Measurements from ENCODE around the gene KDF1. TPM values are rescaled to one million over a fixed set of nuclear protein-coding genes. Genes with fewer than 3 reads are reported as not detected.

KDF1 gene
- total and polyA plus RNA-seq, 2 experiments from 2014 or later = 13.6 to 21.1 TPM

- H3K4me1 Mint-ChIP-seq = no peaks in the 10 kb centered on the region
- H3K27ac Mint-ChIP-seq = no peak overlapping the region
- ATAC-seq = no peak
These were observed 9.7 kb downstream of the KDF1 start for GRCh38 chr1:26950602-26951001.

More at GRCh38 chr1:26950602-26951001, 9.7 kb downstream of the KDF1 start:
- Histone ChIP-seq H3K4me1 (ENCODE audit: insufficient read depth) (no peaks in the 10 kb centered on the region), H3K27ac (ENCODE audit: low read depth) (no peak overlapping the region), H4K20me1 (replicated peaks; ENCODE audit: insufficient read depth) (peaks cover 5% of the 10 kb centered on the region; the same call in 1 of the 2 replicates), H3K9me2 (ENCODE audit: insufficient read depth) (no peaks in the 10 kb centered on the region), H3K36me3 (ENCODE audit: insufficient read depth) (peaks cover 5% of the 10 kb centered on the region; the same call in 1 of the 2 replicates), H3K27me3 (ENCODE audit: insufficient read depth) (no peaks in the 10 kb centered on the region), H3K79me2 (replicated peaks; ENCODE audit: insufficient read depth) (no peaks in the 10 kb centered on the region), H3K4me3 (no peak overlapping the region), H2AFZ (no peak overlapping the region), H3K4me2 (no peak overlapping the region), H3F3A (replicated peaks; ENCODE audit: low read depth) (peaks cover 17% of the 10 kb centered on the region)
- Mint-ChIP-seq H3K27me3 (ENCODE audit: insufficient read depth, low read depth, poor library complexity) (peaks cover 10% of the 10 kb centered on the region), H3K36me3 (ENCODE audit: low read depth) (peaks cover 44% of the 10 kb centered on the region), H3K9me3 (no peaks in the 10 kb centered on the region), H3K4me3 (no peak overlapping the region)
- no peak for TF ChIP-seq POLR2AphosphoS5 (IDR thresholded peaks at IDR 0.05; ENCODE audit: low read depth)
- no peak for TF ChIP-seq ZNF114 (CRISPR knock-in tag; IDR thresholded peaks at IDR 0.05)
- TF ChIP-seq EZH2phosphoT487 (IDR thresholded peaks at IDR 0.05; ENCODE audit: unreplicated experiment) = no peak
- no peak for TF ChIP-seq REST (IDR thresholded peaks at IDR 0.05; ENCODE audit: unreplicated experiment)
- no peak for TF ChIP-seq STAT1 (IDR thresholded peaks at IDR 0.05; ENCODE audit: unreplicated experiment)
- TF ChIP-seq NANOG (IDR thresholded peaks at IDR 0.05; ENCODE audit: borderline replicate concordance) = no peak
- TF ChIP-seq ETS1 (IDR thresholded peaks at IDR 0.05) = no peak
- no peak for TF ChIP-seq ZNF462 (CRISPR knock-in tag; IDR thresholded peaks at IDR 0.05)
- no peak for TF ChIP-seq CREB1 (CRISPR knock-in tag; IDR thresholded peaks at IDR 0.05; ENCODE audit: low read depth)
- no peak for TF ChIP-seq CTCF (conservative IDR thresholded peaks at IDR 0.05; ENCODE audit: low read depth in 2 of 2)
- no peak for TF ChIP-seq ZNF331 (CRISPR knock-in tag; IDR thresholded peaks at IDR 0.05; ENCODE audit: low read depth)
- no peak for TF ChIP-seq JUNB (IDR thresholded peaks at IDR 0.05; ENCODE audit: unreplicated experiment)
- no peak for TF ChIP-seq EZH2 (IDR thresholded peaks at IDR 0.05; ENCODE audit: low read depth, unreplicated experiment)
- DNase-seq (ENCODE audit: low spot score) = no peak
